GM21723 (cell line): Measurements from ENCODE around the gene SPDEF.

Source experiments
- ATAC-seq: cut with Tn5 transposase; IDR thresholded peaks from one replicate; pipeline ENCODE4 v1.9.1; 2021; ENCODE audit warnings: mild to moderate bottlenecking, moderate library complexity; ENCODE audit not compliant: unreplicated experiment

SPDEF gene

DNA sequence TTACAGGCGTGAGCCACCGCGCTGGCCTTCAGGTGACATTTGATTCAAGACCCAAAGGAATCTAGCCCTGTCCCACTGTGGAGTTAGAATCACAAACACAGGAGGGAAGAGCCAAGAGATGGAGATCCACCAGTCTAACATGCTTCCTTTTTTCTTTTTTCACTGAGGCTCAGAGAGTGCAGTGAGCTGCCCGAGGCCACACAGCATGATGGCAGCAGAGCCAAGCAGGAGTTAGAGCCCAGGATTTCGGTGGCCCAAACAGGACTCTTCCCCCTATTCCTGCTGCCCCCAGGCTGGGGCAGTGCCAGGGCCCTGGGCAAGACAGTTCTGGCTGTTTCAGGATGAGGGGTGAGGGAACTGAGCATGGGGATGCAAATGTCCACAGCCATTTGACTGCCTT is 8.1 kb upstream of the SPDEF start:
- no peak for ATAC-seq

DNA sequence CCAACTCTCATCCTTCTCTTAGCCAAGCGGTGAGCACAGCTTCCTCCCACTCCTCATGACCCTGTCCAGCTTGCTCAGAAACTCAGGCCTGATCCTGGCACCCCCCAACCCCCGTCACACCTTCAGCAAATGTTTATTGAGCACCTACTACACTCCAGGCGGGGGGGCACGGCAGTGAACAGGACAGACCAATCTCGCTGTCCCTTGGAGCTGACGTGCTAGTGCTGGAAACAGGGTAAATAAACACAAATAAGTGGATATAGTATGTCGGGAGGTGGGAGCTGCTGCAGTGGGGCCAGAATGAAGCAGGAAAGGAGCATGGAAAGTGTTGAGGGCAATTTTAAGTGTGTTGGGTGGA is 7.4 kb upstream of the SPDEF start:
- ATAC-seq: no peak

DNA sequence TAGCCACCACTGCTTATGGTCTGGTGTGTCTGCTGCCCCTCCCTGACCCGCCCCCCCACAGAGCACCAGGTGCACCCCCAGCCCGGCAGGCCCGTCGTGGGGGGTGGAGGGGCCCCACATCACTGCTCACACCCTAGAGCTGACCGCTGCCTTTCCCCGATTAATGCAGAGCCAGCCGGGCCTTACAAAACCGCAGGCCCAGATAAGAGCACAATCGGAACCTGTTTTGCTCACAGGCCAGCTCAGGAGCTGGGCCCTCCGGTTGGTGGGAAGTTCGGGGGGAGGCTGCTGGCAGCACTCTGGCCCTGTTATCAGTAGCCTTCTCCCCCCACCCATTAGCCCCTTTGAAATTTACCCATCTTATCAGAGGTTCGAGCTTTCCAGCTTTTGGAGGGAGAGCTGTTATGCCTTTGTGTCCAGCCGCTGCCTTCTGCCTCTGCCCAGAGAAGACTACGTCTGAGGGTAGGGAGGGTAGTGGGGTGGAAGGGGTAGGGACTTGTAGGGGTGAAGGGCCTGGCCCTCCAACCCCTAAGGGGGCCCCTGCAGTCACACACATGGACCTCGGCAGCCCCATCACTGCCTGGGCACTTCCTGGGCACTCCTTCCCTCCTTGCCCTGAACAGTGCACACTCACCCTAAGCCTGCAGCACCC is 6.9 kb upstream of the SPDEF start:
- ATAC-seq: no peak

DNA sequence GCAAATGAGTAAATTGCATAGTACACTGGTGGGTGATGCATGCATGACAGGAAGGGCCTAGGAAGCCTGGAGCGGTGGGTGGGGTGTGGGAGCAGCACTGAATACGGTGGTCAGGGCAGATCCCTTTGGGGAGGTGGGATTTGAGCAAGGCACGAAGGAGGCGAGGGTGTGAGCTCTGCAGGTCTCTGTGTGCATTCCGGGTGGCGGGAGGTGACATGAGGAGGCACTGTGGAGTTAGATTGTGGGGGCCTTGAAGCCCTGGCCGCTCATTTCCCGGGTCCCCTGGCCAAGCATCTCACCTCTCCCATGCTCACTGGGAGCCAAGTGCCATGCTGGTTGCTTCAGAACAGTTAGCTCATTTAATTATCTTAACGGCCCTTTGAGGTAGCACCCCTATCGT is 6.2 kb upstream of the SPDEF start:
- no peak for ATAC-seq

DNA sequence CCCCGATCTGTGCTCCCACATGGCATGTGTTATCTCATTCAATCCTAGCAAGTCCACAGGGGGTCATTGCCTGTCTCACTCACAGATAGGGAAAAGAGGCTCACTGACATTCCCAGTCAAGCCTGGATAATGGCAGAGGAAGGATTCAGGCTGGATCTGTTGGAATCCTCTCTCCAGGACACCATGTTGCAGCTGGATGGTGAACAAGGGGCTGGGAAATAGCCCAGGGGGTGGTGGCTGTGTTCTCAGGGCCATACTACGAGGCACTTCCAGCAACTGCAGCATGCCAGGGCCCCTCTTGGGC is 5.0 kb upstream of the SPDEF start:
- no peak for ATAC-seq

DNA sequence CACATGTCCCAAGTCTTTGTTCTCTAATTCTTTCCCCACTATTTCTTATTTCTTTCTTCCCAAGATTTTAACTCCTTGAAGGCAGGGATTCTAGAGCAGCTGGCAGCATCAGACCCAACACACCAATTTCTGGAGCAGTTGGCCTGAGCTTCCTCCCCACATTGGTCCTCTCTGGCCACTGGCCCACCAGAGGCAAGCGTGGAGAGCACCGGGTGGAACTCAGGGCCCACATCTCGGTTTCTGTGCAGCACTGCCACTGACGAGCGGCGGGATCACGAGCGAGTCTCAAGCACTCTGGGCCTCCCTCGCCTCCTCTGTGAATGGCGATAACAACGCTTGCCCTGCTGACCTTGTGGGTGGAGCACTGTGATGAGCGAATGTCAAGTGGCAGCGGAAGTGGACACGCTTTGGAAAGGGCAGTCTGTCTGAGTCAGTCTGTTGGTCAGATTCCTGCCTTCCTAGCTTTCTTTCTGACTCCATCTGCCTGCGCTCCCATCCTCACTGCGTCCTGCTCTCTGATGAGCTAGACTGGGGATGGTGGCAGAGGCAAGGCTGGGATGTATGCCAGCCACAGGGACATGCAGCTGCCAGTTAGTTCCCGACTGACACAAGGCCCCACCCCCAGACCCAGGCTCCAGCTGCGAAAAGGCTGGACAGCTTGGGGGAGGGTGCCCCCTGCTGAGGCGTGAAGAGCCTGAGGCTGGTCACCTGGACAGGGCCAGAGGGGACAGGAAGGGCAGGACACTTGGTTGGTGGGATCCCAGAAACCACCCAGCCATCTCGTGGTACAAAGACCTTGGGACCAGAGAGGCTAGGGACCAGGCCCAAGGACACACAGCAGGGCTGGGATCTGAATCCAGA is 4.5 kb upstream of the SPDEF start:
- ATAC-seq: no peak

DNA sequence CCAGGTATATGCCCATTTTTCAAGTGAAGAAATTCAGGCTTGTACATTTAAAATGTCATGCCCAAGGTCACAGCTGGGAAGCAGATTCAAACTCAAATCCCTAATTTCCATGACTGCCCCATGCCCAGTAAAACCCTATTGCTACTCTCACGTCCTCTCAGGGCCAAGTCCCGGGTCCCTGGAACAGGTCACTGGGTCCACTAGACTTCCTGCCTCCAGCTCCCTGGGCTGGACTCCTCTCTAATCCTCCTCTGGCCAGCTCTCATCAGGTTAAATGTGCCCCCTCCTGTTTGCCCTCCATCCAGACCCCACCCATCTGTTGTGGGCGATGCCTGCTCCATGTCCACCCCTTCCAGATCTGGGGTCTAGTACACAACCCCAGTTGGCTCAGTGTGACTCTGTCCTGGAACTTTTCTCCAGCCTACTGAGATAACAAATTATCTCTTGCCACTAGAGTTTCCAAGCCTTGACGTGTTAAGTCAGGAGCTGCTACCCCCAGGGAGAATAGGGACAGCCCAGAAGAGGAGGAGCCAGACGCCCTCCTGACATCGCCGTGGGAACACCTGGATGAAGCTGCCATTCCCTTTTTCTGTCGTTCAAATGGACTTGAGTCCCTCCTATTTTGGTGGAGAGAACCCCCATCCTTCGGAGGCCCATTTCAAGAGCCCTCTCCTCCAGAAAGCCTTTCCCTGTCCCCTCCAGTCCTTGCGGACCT is 3.7 kb upstream of the SPDEF start:
- ATAC-seq: no peak

DNA sequence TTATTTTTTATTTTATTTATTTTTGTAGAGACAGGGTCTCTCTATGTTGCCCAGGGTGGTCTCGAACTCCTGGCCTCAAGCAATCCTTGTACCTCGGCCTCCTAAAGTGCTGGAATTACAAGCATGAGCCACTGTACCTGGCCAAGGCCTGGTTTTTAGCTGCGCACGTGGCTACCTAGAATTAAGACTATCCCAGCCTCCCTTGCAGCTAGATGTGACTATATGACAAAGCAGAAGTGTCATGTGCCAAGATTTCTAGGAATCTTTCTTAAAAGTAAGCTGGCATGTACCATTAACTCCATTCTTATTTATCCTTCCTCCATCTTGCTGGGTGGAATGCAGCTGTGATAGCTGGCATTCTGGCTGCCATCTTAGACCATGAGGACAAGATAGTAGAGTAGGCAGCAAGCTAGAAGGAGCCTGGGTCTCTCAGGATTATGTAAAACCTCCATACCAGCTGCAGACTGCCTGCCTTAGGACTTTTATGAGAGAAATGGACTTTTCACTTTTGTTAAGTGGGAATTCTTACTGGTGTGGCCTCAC is 2.1 kb upstream of the SPDEF start:
- ATAC-seq: no peak

DNA sequence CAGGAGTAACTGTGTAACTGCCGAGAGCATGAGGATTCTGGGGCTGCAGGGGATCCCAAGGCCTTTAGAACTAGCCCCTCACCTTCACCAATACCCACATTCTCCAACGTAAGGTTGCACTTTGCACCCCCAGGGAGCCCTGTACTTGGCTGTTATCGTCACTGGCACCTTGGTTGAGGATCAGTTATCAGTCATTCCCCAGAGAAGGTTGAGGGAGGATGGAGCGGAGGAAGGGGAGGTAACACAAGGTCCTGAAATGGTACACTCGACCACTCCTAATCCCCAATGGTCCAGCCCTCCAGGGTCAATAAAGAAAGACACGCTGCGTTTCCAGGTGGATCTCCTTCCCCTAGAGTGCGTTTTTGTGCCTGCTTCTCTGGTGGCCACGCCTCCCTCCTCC is 1.1 kb upstream of the SPDEF start:
- no peak for ATAC-seq

DNA sequence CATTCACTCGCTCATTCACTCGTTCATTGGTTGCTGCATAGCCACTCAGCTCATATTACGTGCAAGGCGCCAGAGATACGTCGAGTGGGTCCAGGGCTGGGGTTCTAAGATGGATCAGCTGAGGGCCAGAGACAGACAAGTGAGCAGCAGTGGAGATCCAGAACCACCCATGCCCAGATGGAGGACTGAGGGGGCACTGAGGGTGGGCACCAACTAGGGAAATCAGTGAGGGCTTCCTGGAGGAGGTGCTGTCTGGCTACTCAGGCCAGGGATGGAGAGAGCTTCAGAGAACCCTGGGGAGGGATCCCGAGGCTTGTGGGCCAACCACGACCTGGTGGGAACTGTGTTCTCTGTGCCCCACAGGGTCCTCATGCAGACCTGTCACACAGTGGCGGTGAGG is 364 bp upstream of the SPDEF start:
- ATAC-seq: no peak

DNA sequence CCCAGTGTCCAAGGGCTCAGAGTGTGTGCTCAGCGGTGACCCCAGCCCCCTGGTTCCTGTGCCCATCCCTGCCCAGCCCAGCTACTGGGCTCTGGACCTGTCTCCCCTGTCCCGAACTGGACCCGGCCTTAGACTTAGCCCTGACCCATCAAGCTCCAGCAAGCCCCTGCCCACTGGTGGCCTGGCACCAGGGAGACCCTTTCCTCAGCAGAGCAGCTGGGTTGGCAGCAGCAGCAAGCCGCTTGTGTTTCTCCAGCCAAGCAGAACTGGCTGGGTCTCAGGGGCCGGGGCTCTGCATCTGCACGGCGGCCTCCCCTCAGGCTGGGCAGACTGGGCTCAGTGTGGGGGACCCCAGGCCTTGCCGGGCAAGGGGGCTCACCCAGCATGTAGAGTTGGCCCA is 801 bp downstream of the SPDEF start:
- ATAC-seq: no peak

DNA sequence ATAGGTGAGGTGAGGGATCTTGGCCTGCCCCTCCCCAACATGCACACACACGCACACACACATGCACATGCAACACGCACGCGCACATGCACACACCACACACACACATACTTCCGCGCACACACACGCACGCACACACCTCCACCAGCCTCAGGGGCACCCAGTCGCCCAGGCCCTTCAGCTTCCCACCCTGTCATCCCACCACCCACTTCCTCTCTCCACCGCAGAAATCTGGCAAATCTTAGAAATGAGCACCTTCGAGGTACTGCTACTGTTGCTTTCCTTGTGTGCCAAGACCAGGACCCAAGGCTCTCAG is 1.2 kb downstream of the SPDEF start:
- no peak for ATAC-seq

DNA sequence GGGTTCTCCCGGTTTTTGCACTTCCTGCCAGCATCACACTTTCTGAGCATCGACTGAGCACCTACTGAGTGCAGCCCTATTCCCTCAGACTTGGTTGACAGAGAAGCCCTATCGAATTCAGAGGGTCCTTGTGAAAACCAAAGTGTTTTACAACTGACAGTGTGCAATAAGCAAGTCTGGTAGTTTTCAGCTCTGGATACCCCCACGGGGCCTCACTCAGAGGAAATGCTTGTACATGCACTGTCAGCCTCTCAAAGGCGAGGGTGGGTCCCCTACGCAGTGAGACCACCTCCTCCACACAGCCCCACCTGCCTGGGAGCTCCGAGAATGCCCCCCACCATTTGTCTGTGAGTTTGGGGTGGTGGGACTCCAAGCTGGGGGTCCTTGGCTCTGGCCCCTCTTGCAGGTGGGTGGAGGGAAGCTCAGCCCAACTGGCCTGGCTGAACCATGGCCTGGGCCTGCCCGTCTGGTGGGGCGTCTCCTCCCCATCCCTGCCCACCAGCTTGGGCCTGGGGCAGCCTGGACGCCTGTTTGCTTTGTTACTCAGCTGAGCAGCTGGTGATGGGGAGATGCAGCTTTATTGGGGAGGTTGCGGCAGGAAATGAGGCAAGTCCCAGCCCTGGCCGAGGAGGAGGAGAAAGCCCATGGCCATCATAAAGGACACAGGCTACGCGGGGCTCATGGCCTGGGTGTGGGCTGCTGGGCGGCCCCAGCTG is 1.7 kb downstream of the SPDEF start:
- ATAC-seq: no peak

DNA sequence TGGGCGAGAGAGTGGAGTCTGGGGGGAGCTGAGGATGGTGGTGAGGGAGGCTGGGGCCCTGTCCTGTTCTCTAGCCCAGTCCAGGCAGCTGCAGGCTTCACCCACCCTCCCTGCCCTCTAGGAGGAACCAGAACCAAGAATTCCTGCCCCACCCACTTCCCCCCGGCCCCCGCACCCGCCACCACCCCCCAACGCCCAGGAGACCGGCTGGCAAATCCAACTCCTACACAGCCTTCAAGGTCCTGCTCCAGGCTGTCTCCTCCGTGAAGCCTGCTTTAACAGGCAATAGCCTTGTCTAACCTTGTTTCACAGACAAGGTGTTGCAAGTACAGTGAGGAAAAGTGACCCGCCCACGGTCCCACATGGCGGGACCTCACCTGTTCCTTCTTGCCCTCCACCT is 2.4 kb downstream of the SPDEF start:
- no peak for ATAC-seq

DNA sequence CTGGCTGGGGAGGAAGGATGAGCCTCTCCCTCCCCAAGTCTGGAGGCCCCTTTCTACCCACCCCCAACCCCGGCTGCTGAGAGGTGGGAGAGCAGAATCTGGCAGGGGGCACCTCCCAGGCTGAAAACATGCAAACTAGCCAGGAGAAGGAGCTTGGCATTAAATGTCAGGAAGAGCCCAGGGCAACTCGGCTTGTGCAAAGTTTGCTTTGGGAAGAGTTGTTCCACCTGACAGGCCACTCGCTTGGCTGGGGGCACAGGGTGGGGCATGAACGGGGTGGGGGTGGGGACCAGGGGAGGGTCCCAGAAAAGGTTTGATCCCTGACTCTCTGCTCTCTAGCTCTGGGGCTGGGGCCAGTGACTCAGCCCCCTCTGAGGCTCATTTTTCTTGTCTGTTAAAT is 3.0 kb downstream of the SPDEF start:
- ATAC-seq: no peak

DNA sequence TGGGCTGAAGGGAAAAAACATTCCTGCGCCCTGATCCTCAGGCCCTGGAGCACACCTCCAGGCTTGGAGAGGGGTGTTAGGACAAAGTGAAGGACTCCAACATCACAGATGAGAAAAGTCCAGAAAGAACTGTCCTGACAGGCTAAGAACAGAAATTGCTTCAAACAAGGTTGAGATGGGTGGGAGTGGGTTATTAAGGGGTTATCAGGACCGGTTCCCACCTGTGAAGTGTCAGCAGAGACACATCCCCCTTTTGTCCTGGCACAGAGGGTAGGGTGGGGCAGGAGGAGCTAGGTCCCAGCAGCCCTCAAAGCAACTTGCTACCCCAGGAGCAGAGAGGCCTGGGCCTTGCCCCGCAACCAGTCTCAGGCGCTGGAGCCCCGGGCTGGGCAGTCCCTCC is 3.5 kb downstream of the SPDEF start:
- ATAC-seq: no peak

DNA sequence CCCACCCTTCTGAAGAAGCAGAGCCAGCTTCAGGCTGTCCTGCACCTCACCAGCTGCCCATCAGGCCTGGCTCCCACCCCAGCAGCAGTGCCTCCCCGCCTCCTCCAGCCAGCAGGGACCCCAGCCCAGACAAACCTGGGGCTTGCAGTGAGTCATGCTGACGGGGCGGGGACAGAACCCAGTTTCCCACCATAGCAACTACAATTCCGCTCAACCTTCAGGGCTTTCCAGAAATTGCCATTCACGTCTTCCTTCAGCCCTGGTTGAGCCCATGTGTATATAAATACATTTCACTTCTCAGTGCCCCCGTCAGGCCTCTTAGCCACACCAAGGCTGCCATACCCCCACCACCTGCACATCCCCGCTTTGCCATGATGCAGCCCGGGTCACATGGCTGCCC is 4.4 kb downstream of the SPDEF start:
- ATAC-seq: no peak

DNA sequence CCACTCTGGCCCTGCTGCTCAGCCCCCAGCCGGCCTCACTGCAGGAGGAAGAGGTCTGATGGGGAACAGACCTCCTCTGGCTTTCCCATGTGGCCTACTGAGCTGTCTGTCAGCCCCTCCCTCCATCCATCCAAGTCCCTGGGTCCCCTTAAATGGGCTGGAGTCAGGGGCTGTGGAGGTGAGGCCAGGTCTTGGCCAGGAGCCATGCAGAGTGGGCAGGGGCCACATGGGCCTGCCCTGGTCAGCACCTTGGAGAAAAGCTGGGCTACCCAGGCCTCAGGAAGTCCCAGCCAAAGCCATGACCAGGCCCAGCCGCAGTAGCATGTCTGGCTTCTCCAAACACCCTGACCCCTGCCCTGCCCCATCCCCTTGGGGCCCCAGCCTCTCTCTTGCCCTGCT is 6.3 kb downstream of the SPDEF start:
- ATAC-seq: no peak

DNA sequence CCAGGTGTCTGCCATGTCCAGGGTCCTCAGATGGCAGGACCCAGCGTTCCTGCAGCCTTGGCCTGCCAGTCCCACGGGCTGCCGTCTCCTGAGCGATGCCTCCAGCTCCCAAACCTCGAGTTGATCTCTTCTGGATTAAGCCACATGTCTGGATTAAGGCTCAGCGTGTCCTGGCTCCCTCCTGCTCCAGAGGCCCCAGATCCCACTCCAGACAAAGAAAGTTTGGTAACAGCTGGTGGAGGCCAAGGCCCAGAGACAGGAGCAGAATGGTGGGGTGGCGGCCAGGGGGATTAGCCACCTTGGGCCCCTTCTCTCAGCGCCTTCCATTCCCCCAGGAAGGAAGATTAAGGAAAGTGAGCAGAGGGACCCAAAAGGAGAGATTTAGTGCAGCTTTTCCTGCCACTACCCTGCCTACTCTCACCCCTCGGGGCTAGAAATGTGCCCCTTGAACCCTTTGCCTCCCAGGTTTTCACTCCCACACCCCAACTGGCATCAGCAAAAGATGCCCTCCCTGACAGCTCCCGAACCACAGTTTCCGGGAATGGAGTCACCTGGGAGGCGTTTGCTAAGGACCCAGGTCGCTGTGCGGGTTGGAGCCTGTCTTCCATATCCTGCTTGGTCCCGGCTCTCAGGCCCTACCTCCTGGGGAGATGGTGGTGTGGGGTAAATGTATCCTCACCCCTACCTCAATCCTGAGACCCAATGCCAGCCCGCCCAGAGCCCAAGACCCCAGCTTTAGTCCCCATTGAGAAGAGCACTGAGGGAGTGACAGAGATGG is 6.9 kb downstream of the SPDEF start:
- no peak for ATAC-seq

DNA sequence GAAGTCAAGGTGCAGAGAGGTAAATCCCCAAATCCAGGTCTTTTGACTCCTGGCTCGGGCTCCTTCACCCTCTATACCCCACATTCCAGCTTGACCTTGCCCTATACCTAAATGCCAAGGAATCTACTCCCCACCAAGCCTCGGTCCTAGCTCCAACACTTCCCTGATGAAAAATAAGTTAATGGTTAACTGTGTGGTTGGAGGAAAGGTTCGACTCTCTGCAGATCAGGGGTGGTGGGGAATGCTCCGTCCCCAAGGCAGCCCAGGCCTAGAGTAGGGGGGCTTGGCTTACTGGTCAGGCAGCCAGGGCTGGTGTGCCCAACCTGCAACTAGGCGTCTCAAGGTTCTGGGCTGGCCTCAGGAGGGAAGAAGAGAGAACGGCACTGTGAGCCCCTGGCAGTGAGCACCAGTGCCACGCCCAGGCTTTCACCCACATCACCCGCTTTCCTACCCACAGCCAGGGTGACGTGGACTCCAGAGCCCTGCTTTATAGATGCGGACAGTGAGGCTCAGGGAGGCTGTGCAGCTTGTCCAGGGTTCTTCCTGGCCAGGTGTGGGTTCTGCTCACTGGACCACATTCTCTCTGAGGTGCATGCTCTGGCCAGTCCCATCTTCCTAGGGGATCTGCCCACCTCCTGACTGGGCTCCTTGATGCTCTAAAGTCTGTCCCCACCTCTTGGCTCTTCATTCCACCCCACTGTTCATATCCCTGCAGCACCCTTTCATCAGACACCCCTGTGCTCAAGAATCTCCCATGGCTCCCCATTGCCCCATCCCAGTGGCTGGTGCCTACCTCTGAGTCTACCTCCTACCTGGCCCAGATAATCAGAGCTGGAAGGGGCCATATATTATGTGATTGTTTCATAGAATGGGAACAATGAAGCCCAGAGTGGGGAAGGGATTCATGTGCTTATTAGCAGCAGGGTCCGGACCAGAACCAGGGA is 8.2 kb downstream of the SPDEF start:
- ATAC-seq: no peak
